K562 (cell line): ENCODE results near the gene SYT10. TPM values are rescaled to one million over a fixed set of nuclear protein-coding genes. Genes with fewer than 3 reads are reported as not detected.

Source experiments
- ARID3B ChIP-seq: fragments of 250-450 bp; sonication (Bioruptor Pico); IDR thresholded peaks from 2 replicates; pipeline ENCODE4 v1.4.0; 2020; ENCODE audit warnings: borderline replicate concordance
- ARID4B ChIP-seq: sonication (generic); formaldehyde crosslinking; IDR thresholded peaks from 2 replicates; pipeline ENCODE4 v1.8.0; 2022; ENCODE audit warnings: mild to moderate bottlenecking, missing genetic modification reagents
- EZH2 ChIP-seq: IDR thresholded peaks from 2 replicates; pipeline ENCODE4 v1.6.1; 2012; ENCODE audit warnings: low read depth, mild to moderate bottlenecking, inconsistent platforms, low read length, borderline replicate concordance
- HDAC8 ChIP-seq: fragments of 450-650 bp; IDR thresholded peaks from 2 replicates; pipeline ENCODE4 v1.6.1; 2016; ENCODE audit warnings: mild to moderate bottlenecking, missing genetic modification characterization, moderate library complexity, missing compliant biosample characterization
- NCOA1 ChIP-seq: fragments of 450-650 bp; IDR thresholded peaks from 2 replicates; pipeline ENCODE4 v1.6.1; 2016; ENCODE audit warnings: low read depth
- NR1H2 ChIP-seq: sonication (generic); formaldehyde crosslinking; IDR thresholded peaks from 2 replicates; pipeline ENCODE4 v1.4.0; 2020; ENCODE audit warnings: mild to moderate bottlenecking, missing genetic modification reagents
- NR2C1 ChIP-seq, 2 experiments: fragments of 450-650 bp; IDR thresholded peaks; 2 replicates each; pipeline ENCODE4 v1.6.1; 2017; ENCODE audit warnings: mild to moderate bottlenecking in 2 of 2, antibody characterized with exemption in 1 of 2, inconsistent platforms in 1 of 2, missing compliant biosample characterization in 1 of 2, missing genetic modification characterization in 1 of 2
- POLR2G ChIP-seq: fragments of 200-400 bp; formaldehyde crosslinking; IDR thresholded peaks from 2 replicates; pipeline ENCODE4 v1.6.1; 2017; ENCODE audit warnings: low read depth, mild to moderate bottlenecking, antibody characterized with exemption, low read length, moderate library complexity
- SIX5 ChIP-seq, 2 experiments: IDR thresholded peaks; 2 replicates each; pipeline ENCODE4 v1.6.1; 2011; ENCODE audit warnings: low read length in 2 of 2, borderline replicate concordance in 1 of 2, low read depth in 1 of 2, mild to moderate bottlenecking in 1 of 2, moderate library complexity in 1 of 2; ENCODE audit not compliant: insufficient read depth in 1 of 2
- SMC3 ChIP-seq: conservative IDR thresholded peaks from 2 replicates; pipeline ENCODE4 v1.6.1; 2011; ENCODE audit warnings: low read depth, low read length, improper control_type of control experiment; ENCODE audit not compliant: insufficient read depth
- XRCC3 ChIP-seq: fragments of 450-650 bp; IDR thresholded peaks from 2 replicates; pipeline ENCODE4 v1.6.1; 2017; ENCODE audit warnings: mild to moderate bottlenecking, moderate library complexity
- ZHX1 ChIP-seq: fragments of 150-350 bp; conservative IDR thresholded peaks from 2 replicates; pipeline ENCODE4 v1.6.1; 2014; ENCODE audit warnings: low read length
- ZNF165 ChIP-seq: fragments of 250-450 bp; sonication (Bioruptor Pico); IDR thresholded peaks from 2 replicates; pipeline ENCODE4 v1.4.0; 2020; ENCODE audit warnings: borderline replicate concordance
- ZNF584 ChIP-seq: fragments of 200-800 bp; sonication (Bioruptor generic); IDR thresholded peaks from 2 replicates; pipeline ENCODE4 v1.6.1; 2016; ENCODE audit warnings: low read depth, mild to moderate bottlenecking, missing genetic modification characterization, missing compliant biosample characterization
- polyA plus RNA-seq, 8 experiments: library from polyadenylated mRNA; depleted of rRNA in 4 of 8; stranded (reverse) in 5 of 8; unstranded in 3 of 8; fragments of >200 nt; fragmentation: Nextera tagmentation in 2 of 8; fragmentation: Illumina TruSeq in 1 of 8; extraction: Ambion mirVana in 2 of 8; extraction: Trizol in 1 of 8; gene quantifications; 2 replicates each; pipeline versions ENCODE4 v1.2.1 to v1.2.3, GENCODE V29; 2011 to 2014; ENCODE audit warnings: inconsistent platforms in 1 of 8, missing spikeins in 1 of 8
- total RNA-seq, 7 experiments: library from RNA; depleted of rRNA in 6 of 7; stranded (reverse); fragments of >200 nt in 6 of 7; fragmentation: Illumina TruSeq in 2 of 7; extraction: Trizol in 2 of 7; gene quantifications; 2 replicates each; pipeline versions ENCODE4 v1.2.1 to v1.2.3, GENCODE V29; 2011 to 2021; ENCODE audit warnings: low replicate concordance in 1 of 7

The SYT10 gene
- total and polyA plus RNA-seq, 9 of the 15 experiments (the other 6 are each of a cell fraction or from before 2014, with no cell fraction given), result 0.27 to 6.2 (median 2.5) TPM

- TF ChIP-seq ZHX1 (no peak), NR2C1 (IDR thresholded peaks at IDR 0.05) (no peak), NR2C1 (tag; IDR thresholded peaks at IDR 0.05) (no peak), HDAC8 (tag) (no peak), ARID4B (no peak), POLR2G (no peak), SMC3 (no peak), SIX5 (IDR thresholded peaks at IDR 0.05; ENCODE audit: borderline replicate concordance in 1 of 2, insufficient read depth in 1 of 2, low read depth in 1 of 2, low read length in 2 of 2) (no peak), NCOA1 (0 out of 2 replicates have a peak, but pooled peaks have one; percentile 1), ARID3B (no peak), ZNF165 (CRISPR knock-in tag) (no peak), ZNF584 (CRISPR knock-in tag) (no peak), EZH2 (no peak), NR1H2 (CRISPR knock-in tag) (no peak), XRCC3 (no peak)
These were observed 1.4 kb downstream of the SYT10 start (continued) for GRCh38 chr12:33438025-33438772.
